GM18868 (cell line): ENCODE results near the gene SOBP.

Experiments used
- ATAC-seq: cut with Tn5 transposase; IDR thresholded peaks from one replicate; pipeline ENCODE4 v1.9.1; 2021; ENCODE audit warnings: mild to moderate bottlenecking, moderate library complexity; ENCODE audit not compliant: unreplicated experiment

SOBP gene

DNA sequence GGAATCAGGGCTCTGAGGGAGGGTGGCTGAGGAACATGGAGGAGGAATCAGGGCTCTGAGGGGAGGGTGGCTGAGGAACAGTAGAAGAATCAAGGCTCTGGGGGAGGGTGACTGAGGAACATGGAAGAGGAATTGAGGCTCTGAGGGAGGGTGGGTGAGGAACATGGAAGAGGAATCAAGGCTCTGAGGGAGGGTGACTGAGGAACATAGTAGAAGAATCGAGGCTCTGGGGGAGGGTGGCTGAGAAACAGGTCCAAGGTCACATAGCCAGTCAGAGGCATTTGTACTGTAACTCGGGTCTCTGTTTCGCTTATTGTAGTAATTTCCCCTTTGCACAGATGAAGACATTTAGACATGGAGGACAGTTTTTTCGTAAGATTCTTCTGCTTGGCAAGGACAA lies 164.8 kb downstream of the SOBP start:
- ATAC-seq: no peak

DNA sequence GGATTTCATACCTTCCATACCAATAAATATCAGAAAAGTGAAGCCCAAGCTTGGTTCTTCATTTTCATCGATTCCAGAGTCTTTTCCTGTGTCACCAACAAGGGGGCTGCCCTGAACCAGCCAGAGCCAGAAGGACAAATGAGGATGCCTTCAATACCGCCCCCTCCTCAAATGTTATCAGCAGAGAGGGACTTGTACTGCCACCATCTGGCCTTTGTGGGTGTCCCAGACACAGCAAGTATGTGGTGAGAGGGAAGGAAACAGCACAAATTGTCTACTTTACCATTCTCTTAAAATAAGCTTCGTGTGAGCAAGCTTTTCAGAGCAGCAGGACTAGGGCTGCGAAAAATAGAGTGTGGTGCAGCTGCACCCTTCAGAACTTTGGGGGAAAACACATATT lies 165.3 kb downstream of the SOBP start:
- no peak for ATAC-seq

DNA sequence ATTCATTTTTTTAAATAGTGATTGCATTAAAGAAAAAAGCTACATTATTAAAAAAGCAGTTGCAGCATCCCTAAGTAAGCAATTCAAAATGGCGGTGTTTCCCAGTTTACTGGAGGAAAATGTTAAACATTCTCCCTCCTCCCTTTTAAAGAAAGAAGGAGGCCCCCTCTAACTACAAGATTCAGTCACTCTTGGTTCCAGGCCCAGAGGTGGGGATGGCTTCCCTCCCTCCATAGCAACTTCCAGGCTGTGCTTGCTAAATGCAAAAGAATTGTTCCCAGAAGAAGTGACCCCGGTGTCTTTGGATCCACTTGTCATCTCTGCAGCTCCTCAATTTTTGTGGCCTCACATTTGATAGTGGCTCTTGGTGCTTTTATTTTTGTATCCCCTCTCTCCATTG lies 165.9 kb downstream of the SOBP start:
- no peak for ATAC-seq

DNA sequence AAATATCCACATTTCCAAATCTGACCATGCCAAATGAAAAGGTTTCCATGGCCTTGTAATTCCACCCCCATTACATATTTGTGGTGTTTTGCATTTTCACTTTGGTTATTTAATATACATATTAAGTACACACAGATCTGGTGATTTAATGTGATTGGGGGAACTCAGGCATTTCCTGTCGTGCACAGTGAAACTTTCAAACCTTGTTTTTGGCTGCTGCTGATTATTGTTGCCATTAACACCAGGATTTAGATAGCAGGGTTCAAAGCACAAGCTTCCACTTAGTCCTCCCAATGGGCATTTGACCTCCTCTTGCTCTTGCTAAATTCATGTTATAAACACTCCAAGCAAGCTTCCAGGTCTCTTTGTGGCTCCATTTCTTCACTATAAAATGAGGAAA lies 166.5 kb downstream of the SOBP start:
- ATAC-seq: no peak

DNA sequence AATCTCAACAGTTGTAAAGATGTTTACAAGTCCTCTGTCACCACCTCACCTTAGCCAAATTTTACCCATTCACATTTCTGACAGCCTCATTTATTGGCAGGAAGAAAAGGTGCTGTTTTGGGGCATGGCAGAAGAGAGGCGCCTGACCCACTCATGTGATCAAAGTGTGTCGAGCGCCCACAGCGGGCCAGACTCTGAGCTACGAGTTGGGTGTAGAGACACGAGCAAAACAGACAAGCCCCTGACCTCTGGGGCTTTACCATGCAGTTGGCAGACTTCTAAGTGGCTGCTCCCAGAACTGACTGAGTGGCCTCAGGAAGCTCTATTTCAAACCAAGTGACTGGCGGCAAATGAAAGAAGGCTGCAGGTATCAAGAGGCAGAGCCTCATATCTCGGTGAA lies 167.0 kb downstream of the SOBP start:
- no peak for ATAC-seq

DNA sequence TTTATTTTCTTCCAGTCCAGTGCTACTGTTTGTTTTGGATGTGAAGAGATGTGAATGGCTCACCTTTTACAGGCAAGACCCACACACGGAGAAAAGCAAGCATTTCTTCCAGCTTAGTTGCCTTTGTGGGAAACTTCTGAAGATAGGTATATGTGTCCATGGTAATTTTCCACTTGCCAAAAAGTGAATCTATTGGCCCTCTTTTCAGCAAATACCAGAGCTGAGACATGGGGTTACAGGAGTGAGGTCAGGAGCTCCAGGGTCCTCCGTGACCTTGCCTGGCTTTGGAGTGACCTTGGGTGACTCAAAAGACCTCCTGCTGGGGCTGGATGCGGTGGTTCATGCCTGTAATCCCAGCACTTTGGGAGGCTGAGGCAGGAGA lies 167.4 kb downstream of the SOBP start:
- no peak for ATAC-seq

DNA sequence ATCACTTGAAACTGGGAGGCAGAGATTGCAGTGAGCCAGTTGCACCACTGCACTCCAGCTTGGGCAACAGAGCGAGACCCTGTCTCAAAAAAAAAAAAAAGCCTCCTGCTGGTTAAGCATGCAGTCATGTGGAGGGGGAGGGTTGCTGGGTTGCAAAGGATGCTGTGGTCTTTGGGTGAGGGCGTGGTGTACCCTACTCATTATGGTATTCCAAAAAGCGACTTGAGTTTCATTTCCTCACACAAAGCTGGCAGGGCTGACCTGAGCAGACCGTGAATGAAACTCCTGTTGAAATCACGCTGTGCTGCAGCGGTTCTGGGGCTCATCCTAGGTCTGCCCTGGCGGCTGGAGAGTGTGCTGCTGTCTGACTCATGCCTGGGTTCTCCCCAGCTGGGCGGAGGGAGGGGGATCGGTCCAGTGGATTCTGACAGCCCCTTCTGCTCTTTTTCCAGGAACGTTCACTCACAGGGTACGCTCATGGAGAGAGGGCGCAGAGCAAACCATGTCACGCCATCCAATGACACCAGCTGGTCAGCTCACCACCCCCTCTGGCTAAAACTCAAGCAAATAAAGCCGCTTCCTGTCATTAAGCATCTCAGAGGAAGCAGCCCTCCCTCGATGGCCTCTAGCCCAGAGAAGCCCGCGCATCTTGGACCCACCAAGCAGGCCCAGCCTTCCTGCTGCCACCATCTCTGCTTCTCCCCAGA lies 168.0 kb downstream of the SOBP start:
- ATAC-seq: peak; percentile 88

DNA sequence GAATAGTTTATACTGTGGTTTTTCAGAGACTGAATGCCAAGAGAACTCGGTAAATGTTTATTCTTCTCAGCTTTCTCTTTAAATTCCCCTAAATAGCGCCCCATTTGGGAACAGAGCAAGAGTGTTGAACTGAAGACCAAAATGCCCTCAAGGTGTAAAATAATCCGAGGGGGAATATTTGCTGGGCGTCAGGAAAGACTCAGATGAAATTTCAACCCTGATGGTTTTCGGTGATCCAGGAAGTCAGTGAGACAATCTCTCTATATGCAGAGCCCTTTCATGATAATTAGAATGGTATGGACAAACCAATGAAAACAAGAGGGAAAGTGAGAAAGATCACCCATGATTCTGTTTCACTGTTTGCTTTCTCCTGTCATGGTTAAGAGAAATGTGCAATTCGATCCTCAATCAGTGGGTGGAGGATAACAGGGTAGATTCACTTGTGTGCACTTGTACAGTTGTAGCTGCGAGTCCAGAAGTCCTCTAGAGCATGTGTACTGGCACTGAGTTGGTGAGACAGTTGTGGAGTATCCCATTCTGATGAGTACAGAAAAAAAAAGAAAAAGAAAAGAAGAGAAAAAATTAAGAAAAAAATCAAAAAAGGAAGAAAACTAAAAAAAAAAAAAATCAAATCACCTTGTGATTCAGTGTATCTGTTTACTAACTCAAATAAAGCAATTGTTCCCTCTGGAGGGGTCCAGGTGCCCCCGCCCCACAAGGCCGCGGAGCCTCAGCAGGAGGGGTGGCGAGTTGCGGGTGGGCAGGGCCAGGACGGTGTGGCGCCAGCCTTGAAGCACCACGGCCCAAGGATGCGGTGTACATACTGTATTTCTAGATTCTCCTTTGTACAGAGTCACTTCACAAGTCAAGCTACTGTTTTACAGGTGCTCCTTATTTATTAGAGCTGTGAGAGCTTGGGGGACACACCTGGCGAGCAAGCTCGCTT lies 169.3 kb downstream of the SOBP start:
- ATAC-seq: no peak

DNA sequence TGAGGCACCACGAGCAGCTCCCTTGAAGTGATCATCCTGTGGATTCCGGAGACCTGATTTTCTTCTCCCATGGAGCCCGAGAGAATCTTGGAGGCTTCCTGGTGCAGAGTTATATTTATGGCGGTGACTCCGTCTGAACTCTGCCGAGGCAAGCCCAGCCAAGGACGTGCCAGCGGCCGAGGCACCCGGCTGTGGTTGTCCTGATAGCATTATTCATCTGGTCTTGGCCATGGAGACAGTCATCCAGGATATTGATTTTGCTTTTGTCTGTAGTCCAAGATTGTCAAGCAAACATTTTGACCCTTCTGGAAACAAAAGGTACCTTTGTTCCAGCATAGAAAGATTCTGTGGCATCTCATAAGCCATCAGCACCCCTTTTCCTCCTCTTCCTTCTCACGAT lies 170.9 kb downstream of the SOBP start:
- no peak for ATAC-seq

DNA sequence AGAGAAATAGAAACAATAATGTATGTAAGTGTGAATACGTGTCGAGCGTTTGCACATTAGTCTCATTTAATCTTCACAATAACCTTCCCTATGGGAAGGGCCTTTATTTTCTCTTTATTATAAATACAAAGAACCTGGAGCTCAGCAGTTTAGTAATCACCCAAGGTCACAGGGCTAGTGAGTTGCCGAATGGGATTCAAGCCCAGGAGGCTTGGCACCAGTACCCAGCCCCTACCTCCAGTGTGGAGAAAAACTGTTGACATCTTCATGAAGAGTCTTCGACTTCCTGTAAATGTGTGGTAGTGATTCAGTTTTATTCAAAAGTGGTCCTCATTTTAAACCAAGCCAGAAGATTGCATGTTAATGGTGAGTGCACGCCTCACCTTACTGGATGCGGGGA lies 171.4 kb downstream of the SOBP start:
- no peak for ATAC-seq

DNA sequence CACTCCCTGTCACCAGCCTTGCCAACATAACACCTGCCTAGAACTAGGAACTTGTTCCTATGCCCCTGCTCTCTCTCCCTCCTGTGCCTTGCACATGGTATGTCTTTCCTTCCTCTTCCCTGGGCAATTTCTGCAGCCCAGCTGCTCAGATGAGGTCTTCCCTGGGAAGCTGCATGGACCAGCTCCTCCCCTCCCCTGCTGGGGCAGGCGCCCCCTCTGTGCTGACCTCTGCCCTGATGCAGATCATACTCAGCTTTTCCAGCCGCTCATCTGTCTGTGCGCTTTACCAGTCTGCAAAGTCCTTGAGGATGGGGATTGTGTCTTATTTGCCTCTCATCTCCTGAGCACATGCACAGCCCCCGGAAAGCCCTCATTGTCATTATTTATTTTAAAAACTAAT lies 172.4 kb downstream of the SOBP start:
- no peak for ATAC-seq

DNA sequence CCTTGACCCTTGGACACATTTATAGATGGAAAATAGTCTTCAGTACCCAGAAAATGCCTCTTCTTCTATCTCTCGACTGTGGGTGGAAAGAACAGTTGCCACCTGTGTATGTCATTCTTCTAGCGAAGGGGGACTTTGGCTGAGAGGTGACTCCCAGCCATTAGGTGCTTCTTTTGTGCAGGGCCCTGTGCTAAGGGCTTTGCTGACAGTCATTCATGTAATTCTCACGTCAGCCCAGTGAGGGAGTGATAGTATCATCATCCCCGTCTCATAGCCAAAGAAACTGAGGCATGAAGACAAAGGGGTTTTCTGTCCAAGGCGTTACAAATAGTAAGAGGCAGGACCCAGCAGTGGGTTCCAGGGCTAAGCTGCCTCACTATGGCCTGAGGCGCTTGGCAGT lies 173.4 kb downstream of the SOBP start:
- ATAC-seq: no peak

DNA sequence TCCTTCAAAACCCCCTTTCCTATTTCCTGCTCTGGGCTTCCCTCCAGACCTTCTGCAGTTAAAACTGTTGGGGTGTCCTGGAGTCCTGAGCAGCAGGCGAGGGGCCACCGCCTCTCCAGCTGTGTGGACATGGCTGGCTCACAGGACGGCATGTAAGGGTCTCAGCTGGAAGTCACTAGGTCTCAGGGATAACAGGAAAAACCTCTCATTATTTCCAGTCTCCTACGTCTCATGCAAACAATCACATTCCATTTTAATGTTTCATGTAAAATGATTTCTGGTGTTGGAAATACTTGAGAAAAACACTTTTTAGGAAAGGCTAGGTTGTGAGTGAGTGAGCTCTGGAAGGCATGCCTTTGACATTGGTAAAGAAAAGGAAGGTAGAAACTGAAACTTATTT lies 175.5 kb downstream of the SOBP start:
- ATAC-seq: no peak

DNA sequence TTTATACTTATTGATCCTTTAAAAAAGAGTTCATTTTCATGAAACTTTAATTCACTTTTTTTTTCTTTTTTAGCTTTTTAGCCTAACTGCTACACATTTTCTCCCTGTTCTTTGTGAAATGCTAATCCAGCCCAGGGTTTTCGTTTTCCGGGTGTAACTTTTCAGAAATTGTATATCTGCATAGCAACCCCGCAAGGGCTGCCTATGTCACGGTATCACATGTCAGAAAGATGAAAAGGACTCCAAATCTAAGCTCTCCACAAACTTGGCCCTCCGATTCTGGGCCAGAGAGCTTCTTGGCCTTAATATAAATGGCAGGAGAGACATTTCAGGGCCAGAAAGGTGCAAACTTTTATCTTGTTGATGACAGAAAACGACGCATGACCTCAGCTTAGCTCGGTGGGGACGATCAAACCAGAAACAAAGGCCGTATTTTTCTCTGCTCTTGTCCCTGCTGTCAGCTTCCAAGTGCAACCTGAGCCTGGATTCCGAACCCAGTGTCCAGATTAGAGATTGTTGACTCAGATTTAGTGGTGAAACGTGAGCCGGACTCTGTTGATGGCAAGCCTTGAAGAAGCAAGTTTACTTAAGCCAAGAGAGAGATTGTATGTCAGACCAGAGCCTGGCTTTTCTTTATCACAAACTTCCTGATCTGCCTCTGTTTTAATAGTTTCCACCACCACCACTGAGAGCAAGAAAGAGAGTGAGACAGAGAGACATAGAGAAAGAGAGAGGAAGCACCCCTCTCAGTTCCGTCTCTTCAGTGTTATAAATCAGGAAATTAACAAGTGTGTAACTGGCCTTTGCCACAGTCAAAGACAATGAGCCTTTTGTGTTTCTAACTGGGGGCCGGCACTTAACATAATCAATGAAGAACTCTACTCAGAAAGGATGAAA lies 176.4 kb downstream of the SOBP start:
- no peak for ATAC-seq

DNA sequence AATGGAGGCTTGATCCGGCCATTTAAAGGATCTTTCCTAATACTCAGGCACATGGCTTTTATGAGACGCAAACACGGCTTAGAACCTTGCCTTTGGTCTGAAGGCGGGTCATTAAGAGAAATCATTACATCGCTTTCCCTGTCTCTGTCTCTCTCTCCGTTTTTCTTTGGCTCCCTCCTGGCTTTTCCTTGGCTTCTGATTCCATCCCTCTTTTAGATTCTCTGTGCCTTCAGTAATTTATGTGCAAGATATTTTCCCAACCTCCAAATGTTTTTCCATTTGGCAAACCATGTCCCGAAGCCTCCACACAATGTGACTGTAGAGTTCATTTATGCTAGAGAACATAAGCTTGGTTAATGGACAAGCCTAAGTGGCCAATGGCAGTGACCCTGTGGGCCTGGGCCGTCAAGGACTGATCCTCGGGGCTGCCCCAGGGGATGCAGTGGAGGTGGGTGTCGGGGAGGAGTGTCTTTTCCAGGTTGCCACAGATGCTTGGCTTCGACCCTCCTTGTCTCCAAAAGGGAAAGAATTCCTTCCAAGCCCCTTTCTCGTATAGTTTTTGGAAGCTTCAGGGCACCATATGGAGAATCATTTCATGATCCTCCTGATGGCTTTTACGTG lies 177.2 kb downstream of the SOBP start:
- no peak for ATAC-seq

DNA sequence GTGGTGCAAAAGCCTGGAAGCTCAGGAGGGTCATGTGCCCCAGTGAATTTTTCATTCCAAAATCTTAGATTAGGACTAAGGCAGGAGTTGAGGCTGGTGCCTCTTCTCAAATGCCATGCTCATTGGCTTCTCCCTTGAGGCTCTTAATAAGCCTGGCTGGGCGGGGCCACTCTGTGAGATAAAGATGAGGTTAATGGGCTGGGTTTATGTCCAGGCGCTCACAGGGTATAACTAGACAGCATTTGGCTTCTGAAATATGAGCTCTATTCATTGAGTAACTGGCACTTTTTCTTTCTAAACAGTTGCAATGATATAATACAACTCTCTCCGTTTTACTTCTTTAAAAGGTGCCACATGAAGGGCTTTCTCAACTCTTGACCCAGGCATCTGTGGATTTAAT lies 177.9 kb downstream of the SOBP start:
- no peak for ATAC-seq

DNA sequence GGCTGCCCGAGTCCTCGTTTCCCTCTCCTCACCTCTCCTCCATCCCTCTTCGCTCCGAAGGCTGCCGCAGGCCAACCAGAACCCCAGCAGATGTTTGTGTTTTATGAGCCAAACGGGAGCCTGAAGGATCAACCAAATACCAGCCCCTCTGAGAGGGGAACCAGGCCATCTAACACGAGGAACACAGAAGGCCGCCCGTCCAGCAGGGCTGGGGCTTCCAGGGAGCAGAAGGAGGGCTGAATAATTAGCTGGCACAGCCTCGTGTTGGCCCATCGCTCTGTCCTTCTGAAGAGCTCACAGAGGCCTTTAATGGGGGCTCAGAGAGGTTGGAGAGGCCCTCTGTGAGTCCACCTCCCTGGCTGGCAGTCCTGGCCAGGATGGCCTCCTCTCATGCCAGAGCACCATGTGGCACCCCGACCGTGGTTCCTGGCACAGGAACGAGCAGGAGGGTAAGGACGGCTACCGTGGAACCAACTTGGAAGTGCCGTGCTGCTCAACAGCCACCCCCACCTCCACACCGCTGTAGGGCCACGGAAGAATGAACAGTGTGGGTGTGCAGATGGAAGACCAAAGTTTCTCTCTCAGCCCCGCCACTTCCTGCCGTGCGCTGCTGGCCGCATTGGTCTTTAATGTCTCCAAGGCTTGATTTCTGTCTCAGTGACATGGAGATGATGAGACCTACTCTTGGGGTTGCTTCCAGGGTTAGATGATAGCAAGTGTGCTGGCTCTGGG lies 179.0 kb downstream of the SOBP start:
- ATAC-seq: peak; percentile 90

DNA sequence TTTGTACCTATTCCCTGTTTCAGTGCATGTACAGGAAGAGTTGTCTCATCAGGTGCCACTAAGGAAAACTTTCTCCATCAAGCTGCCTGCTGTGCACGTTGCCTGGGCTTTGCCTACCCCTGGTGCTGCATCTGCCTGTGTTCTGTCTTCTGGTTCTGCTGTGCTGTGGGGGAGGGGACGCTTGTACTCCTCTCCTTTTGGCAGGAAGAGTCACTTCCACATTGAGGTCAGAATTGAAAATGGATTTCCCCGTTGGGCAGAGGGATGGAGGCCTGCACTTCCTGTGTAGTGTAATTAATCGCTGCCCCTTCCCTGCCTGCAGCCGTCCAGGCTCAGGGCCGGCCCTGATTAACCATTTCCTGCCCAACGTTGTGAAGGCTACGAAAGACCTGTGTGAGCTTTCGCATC lies 180.9 kb downstream of the SOBP start:
- no peak for ATAC-seq

DNA sequence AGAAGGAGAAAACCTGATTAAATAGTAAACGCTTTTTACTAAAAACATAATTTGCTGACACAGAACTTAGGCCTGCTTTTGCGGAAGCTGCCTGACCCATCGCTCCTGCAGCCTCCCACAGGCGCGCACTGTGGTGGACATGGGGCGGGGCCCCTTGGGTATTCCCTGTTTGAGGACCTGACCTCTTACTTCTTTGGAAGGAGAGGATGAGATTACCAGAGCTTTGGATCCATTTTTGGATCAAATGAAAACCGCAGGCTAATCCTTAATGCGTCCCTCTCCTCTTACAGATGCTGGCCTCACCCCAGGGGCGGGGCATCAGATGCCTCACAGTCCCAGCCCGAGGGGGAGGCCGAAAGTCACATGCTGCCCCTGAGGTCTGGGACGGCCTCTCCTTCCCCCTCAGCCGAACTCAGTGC lies 183.2 kb downstream of the SOBP start:
- ATAC-seq: no peak
